Epithelial cell of esophagus (primary cell): Measurements from ENCODE around the gene CNTNAP2.

ENCODE experiments used
- DNase-seq: peaks from one replicate; pipeline ENCODE4 v3.0.0; 2010; ENCODE audit warnings: low read depth
- H3K4me3 ChIP-seq: 2 replicates; pipeline ENCODE4 v1.5.1; 2011; ENCODE audit warnings: mild to moderate bottlenecking, low read length, control low read depth
- CTCF ChIP-seq: IDR thresholded peaks from 2 replicates; pipeline ENCODE4 v1.5.1; 2011; ENCODE audit warnings: low read depth, mild to moderate bottlenecking, low read length, control low read depth, inconsistent platforms; ENCODE audit not compliant: insufficient read depth; ENCODE audit errors: missing control alignments

CNTNAP2 gene

GRCh38 chr7:147570390-147570789 lies 1453.8 kb downstream of the CNTNAP2 start:
- TF ChIP-seq CTCF, result no peak
- H3K4me3 ChIP-seq, result no peak overlapping the region
- DNase-seq, result peak; percentile 80

GRCh38 chr7:147571436-147572185 lies 1455.0 kb downstream of the CNTNAP2 start:
- no peak overlapping the region for H3K4me3 ChIP-seq
- no peak for TF ChIP-seq CTCF
- DNase-seq, result no peak

GRCh38 chr7:147578196-147578595 lies 1461.6 kb downstream of the CNTNAP2 start:
- no peak for TF ChIP-seq CTCF
- peak; percentile 33 for DNase-seq

GRCh38 chr7:147579148-147579547 lies 1462.5 kb downstream of the CNTNAP2 start:
- H3K4me3 ChIP-seq, result no peak overlapping the region
- DNase-seq, result no peak
- TF ChIP-seq CTCF, result no peak

More at GRCh38 chr7:147578196-147578595, 1461.6 kb downstream of the CNTNAP2 start:
- no peak overlapping the region for H3K4me3 ChIP-seq

GRCh38 chr7:147584771-147585193 lies 1468.2 kb downstream of the CNTNAP2 start:
- H3K4me3 ChIP-seq, result no peak overlapping the region
- DNase-seq, result no peak
- no peak for TF ChIP-seq CTCF

- TF ChIP-seq CTCF, result no peak
- DNase-seq, result no peak
- H3K4me3 ChIP-seq, result no peak overlapping the region
Observed at GRCh38 chr7:147586110-147586509, 1469.5 kb downstream of the CNTNAP2 start.

GRCh38 chr7:147586526-147586925 lies 1469.9 kb downstream of the CNTNAP2 start:
- DNase-seq, result peak; percentile 46
- no peak for TF ChIP-seq CTCF
- H3K4me3 ChIP-seq, result no peak overlapping the region
